MM.1S (cell line): Measurements from ENCODE around the gene CYB5RL.

ENCODE experiments used
- DNase-seq: peaks from one replicate; pipeline ENCODE4 v3.0.0-alpha.2; 2015
- H2AFZ ChIP-seq: fragments of 300-600 bp; sonication (generic); 2 replicates; pipeline ENCODE4 v1.6.0; 2016; ENCODE audit warnings: antibody characterized with exemption, low read length
- H3F3A ChIP-seq: fragments of 300-600 bp; sonication (generic); 2 replicates; pipeline ENCODE4 v1.6.1; 2016; ENCODE audit warnings: mild to moderate bottlenecking, antibody characterized with exemption, low read length, moderate library complexity, mixed read lengths; ENCODE audit not compliant: insufficient read depth
- H3K27ac ChIP-seq: fragments of 300-600 bp; sonication (generic); 2 replicates; pipeline ENCODE4 v1.5.1; 2016; ENCODE audit warnings: mild to moderate bottlenecking, low read length
- H3K27me3 ChIP-seq: fragments of 300-600 bp; sonication (generic); replicated peaks from 2 replicates; pipeline ENCODE4 v1.6.0; 2016; ENCODE audit warnings: low read length; ENCODE audit not compliant: insufficient read depth
- H3K36me3 ChIP-seq: fragments of 300-600 bp; sonication (generic); replicated peaks from 2 replicates; pipeline ENCODE4 v1.6.1; 2016; ENCODE audit warnings: mild to moderate bottlenecking, low read length, mixed read lengths; ENCODE audit not compliant: insufficient read depth
- H3K4me1 ChIP-seq: fragments of 300-600 bp; sonication (generic); 2 replicates; pipeline ENCODE4 v1.6.1; 2016; ENCODE audit warnings: low read length, mixed read lengths
- H3K4me2 ChIP-seq: fragments of 300-600 bp; sonication (generic); 2 replicates; pipeline ENCODE4 v1.6.0; 2016; ENCODE audit warnings: low read depth, low read length
- H3K4me3 ChIP-seq: fragments of 300-600 bp; sonication (generic); 2 replicates; pipeline ENCODE4 v1.5.1; 2016; ENCODE audit warnings: low read length, mixed read lengths
- H3K79me2 ChIP-seq: fragments of 300-600 bp; sonication (generic); 2 replicates; pipeline ENCODE4 v1.6.1; 2016; ENCODE audit warnings: mixed run types, low read length, mixed read lengths
- H3K9ac ChIP-seq: fragments of 300-600 bp; sonication (generic); 2 replicates; pipeline ENCODE4 v1.6.1; 2016; ENCODE audit warnings: low read length, mixed read lengths
- H3K9me2 ChIP-seq: fragments of 300-600 bp; sonication (generic); replicated peaks from 2 replicates; pipeline ENCODE4 v1.6.1; 2016; ENCODE audit warnings: mild to moderate bottlenecking, low read length, mixed read lengths; ENCODE audit not compliant: insufficient read depth
- H3K9me3 ChIP-seq: fragments of 300-600 bp; sonication (generic); replicated peaks from 2 replicates; pipeline ENCODE4 v1.6.1; 2016; ENCODE audit warnings: mild to moderate bottlenecking, low read length, mixed read lengths; ENCODE audit not compliant: insufficient read depth
- H4K20me1 ChIP-seq: fragments of 300-600 bp; sonication (generic); 2 replicates; pipeline ENCODE4 v1.6.1; 2016; ENCODE audit warnings: mild to moderate bottlenecking, low read length, moderate library complexity, mixed read lengths; ENCODE audit not compliant: insufficient read depth
- CTCF ChIP-seq: fragments of 300-600 bp; sonication (generic); IDR thresholded peaks from 2 replicates; pipeline ENCODE4 v1.5.1; 2016; ENCODE audit warnings: antibody characterized with exemption, low read length, mixed read lengths
- EZH2 ChIP-seq: fragments of 300-600 bp; sonication (generic); optimal IDR thresholded peaks from 2 replicates; pipeline ENCODE3; 2017; ENCODE audit warnings: low read depth, mild to moderate bottlenecking, antibody characterized with exemption, low read length, mixed read lengths
- EZH2phosphoT487 ChIP-seq: fragments of 300-600 bp; sonication (generic); IDR thresholded peaks from 2 replicates; pipeline ENCODE4 v1.6.1; 2018; ENCODE audit warnings: antibody characterized with exemption, low read length

CYB5RL gene

GRCh38 chr1:54219688-54220003, 19.8 kb upstream of the CYB5RL start:
- no peak overlapping the region for H2AFZ ChIP-seq
- H3K4me1 ChIP-seq: no peaks in the 10 kb centered on the region
- H3K9ac ChIP-seq: no peak overlapping the region
- H3K4me2 ChIP-seq: no peak overlapping the region
- H3K27me3 ChIP-seq: no peaks in the 10 kb centered on the region
- H3K9me3 ChIP-seq: no peaks in the 10 kb centered on the region
- no peak for DNase-seq
- no peaks in the 10 kb centered on the region for H3K9me2 ChIP-seq
- no peak overlapping the region for H3K27ac ChIP-seq
- H3F3A ChIP-seq: no peaks in the 10 kb centered on the region
- peaks cover 17% of the 10 kb centered on the region for H3K36me3 ChIP-seq
- no peak for TF ChIP-seq EZH2phosphoT487
- TF ChIP-seq CTCF: no peak
- no peak for TF ChIP-seq EZH2
- H4K20me1 ChIP-seq: no peaks in the 10 kb centered on the region
- no peak overlapping the region for H3K4me3 ChIP-seq
- H3K79me2 ChIP-seq: no peaks in the 10 kb centered on the region

- H3F3A ChIP-seq: no peaks in the 10 kb centered on the region
- H3K27me3 ChIP-seq: no peaks in the 10 kb centered on the region
- DNase-seq: no peak
- no peaks in the 10 kb centered on the region for H4K20me1 ChIP-seq
- no peaks in the 10 kb centered on the region for H3K4me1 ChIP-seq
- H3K36me3 ChIP-seq: peaks cover 21% of the 10 kb centered on the region
- no peak for TF ChIP-seq EZH2phosphoT487
- no peak for TF ChIP-seq CTCF
- no peak for TF ChIP-seq EZH2
- no peak overlapping the region for H3K9ac ChIP-seq
- no peaks in the 10 kb centered on the region for H3K9me2 ChIP-seq
- no peak overlapping the region for H2AFZ ChIP-seq
- no peaks in the 10 kb centered on the region for H3K79me2 ChIP-seq
- no peak overlapping the region for H3K27ac ChIP-seq
- no peaks in the 10 kb centered on the region for H3K9me3 ChIP-seq
- no peak overlapping the region for H3K4me2 ChIP-seq
- no peak overlapping the region for H3K4me3 ChIP-seq
These were observed 19.3 kb upstream of the CYB5RL start for GRCh38 chr1:54218883-54219687.

GRCh38 chr1:54215523-54215922, 15.7 kb upstream of the CYB5RL start:
- Histone ChIP-seq H3K9me2 (no peaks in the 10 kb centered on the region), H3K4me2 (no peak overlapping the region), H4K20me1 (no peaks in the 10 kb centered on the region), H3K27me3 (no peaks in the 10 kb centered on the region), H3F3A (no peaks in the 10 kb centered on the region), H3K79me2 (no peaks in the 10 kb centered on the region; the same call in 1 of the 2 replicates), H3K4me1 (no peaks in the 10 kb centered on the region), H3K9ac (no peak overlapping the region), H3K27ac (no peak overlapping the region), H3K36me3 (peaks cover 25% of the 10 kb centered on the region), H3K4me3 (no peak overlapping the region), H3K9me3 (no peaks in the 10 kb centered on the region), H2AFZ (no peak overlapping the region)
- no peak for TF ChIP-seq EZH2
- TF ChIP-seq EZH2phosphoT487: no peak
- no peak for TF ChIP-seq CTCF
- no peak for DNase-seq
